CD4-positive, alpha-beta T cell (primary cell): ENCODE data around the gene TCP11. TPM values are rescaled to one million over a fixed set of nuclear protein-coding genes. Genes with fewer than 3 reads are reported as not detected.

Source experiments
- ATAC-seq: fragments of 200-7000 bp; cut with Tn5 transposase; one replicate; pipeline ENCODE4 v1.10.0; 2022; ENCODE audit warnings: mild to moderate bottlenecking; ENCODE audit not compliant: poor library complexity
- CTCF ChIA-PET: fragments of 350-600 bp; sonication (Branson Sonifier 250); formaldehyde crosslinking; loops from one replicate; lab custom pipeline; 2021; ENCODE audit warnings: antibody characterized with exemption, inconsistent platforms; lab: Charles Lee
- POLR2A ChIA-PET: fragments of 350-600 bp; sonication (Branson Sonifier 250); formaldehyde crosslinking; loops from one replicate; lab custom pipeline; 2021; ENCODE audit warnings: antibody characterized with exemption, inconsistent platforms; lab: Charles Lee
- DNase-seq, 14 experiments: peaks; one replicate each; pipeline ENCODE4 v3.0.0-alpha.2; 2013 to 2020; ENCODE audit warnings: mixed read lengths in 2 of 14
- H3K27ac ChIP-seq, 2 donors: one replicate each; pipeline versions ENCODE4 v1.5.1 to v1.7.0; 2013; ENCODE audit warnings: low read length in 2 of 2, low read depth in 1 of 2, mild to moderate bottlenecking in 1 of 2
- H3K27me3 ChIP-seq, 2 experiments: 1 replicate in 1 of 2; 2 replicates in 1 of 2; pipeline versions ENCODE4 v1.6.1 to v1.7.0; 2013; ENCODE audit warnings: low read length in 2 of 2, control low read depth in 1 of 2, mild to moderate bottlenecking in 1 of 2, moderate library complexity in 1 of 2; ENCODE audit not compliant: insufficient read depth in 2 of 2, control insufficient read depth in 1 of 2
- H3K36me3 ChIP-seq: one replicate; pipeline ENCODE4 v1.6.1; 2013; ENCODE audit warnings: low read length, control low read depth; ENCODE audit not compliant: insufficient read depth
- H3K4me1 ChIP-seq: one replicate; pipeline ENCODE4 v1.6.1; 2013; ENCODE audit warnings: low read length, control low read depth; ENCODE audit not compliant: insufficient read depth
- H3K4me3 ChIP-seq: one replicate; pipeline ENCODE4 v1.5.1; 2013; ENCODE audit warnings: mild to moderate bottlenecking, low read length, moderate library complexity
- H3K9me3 ChIP-seq, 2 experiments: 1 replicate in 1 of 2; 2 replicates in 1 of 2; pipeline versions ENCODE4 v1.6.1 to v1.7.0; 2013; ENCODE audit warnings: low read length in 2 of 2, mild to moderate bottlenecking in 2 of 2, control low read depth in 1 of 2, moderate library complexity in 1 of 2; ENCODE audit not compliant: control insufficient read depth in 1 of 2, insufficient read depth in 1 of 2
- H3K27ac Mint-ChIP-seq: one replicate; pipeline ENCODE4 v1.8.0; 2020; ENCODE audit warnings: mixed read lengths
- H3K27me3 Mint-ChIP-seq: one replicate; pipeline ENCODE4 v1.8.0; 2021; ENCODE audit warnings: mixed read lengths
- H3K36me3 Mint-ChIP-seq: one replicate; pipeline ENCODE4 v1.8.0; 2021; ENCODE audit warnings: low read depth, mixed read lengths
- H3K4me1 Mint-ChIP-seq: one replicate; pipeline ENCODE4 v1.8.0; 2021; ENCODE audit warnings: low read depth, mixed read lengths
- H3K4me3 Mint-ChIP-seq: one replicate; pipeline ENCODE4 v1.8.0; 2020; ENCODE audit warnings: mild to moderate bottlenecking, mixed read lengths
- H3K9me3 Mint-ChIP-seq: one replicate; pipeline ENCODE4 v1.8.0; 2020; ENCODE audit warnings: mixed read lengths
- intact Hi-C, 2 experiments: fragments of 100-400 bp; cut with DNase I in 1 of 2; cut with micrococcal nuclease in 1 of 2; formaldehyde crosslinking; loops; one replicate each; pipeline versions ENCODE4 v1.15.1 to v1.9.0; 2023 to 2025; cut with DNase I, micrococcal nuclease
- total RNA-seq, 174 experiments: library from RNA in 2 of 174; stranded (reverse) in 2 of 174; gene quantifications; one replicate each; pipeline ENCODE4 v1.2.3 and lab custom pipeline; 2021 to 2026
- TF ChIP-seq, protein P1 (sequence below): fragments of 200-600 bp; IDR thresholded peaks from one replicate; pipeline ENCODE4 v1.8.0; 2022; ENCODE audit warnings: antibody characterized with exemption, mild to moderate bottlenecking

TCP11 gene
- total RNA-seq, 2 experiments from 2014 or later: not detected

DNA sequence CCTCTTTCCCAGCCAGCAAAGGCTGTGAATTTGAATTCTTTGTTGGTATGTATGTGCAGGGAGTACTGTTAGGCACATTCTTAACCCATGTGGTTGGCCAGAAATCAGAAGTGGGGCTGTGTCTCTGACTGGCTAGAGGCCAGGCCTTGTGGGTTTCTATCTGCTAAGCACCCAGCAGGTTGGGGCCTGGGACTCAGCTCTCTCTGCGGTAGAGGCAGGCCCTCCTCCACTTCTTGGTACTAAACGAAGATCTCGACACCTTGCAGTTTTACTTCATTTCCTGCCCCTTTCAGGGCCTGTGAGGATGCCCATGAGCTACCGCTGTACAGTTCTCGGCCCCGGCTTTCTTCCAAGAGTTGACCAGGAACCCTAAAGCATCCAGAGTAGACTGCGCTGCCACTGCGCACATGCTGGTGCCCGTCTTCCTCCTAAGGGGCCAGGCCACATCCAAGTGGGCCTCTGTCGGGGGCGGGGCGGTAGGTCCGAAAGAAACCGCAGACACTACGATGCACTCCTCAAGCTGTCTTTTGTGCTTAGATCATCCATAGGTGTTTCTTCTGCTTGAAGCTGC lies 51.1 kb downstream of the TCP11 start:
- peaks cover 38% of the 10 kb centered on the region for H3K36me3 Mint-ChIP-seq
- ATAC-seq: no peak
- ChIA-PET CTCF (interaction anchor here (0.6 kb wide), 1 partner anchor 885 kb away, joined by 3 read pairs; no protein-coding TSS in a partner anchor), POLR2A (no interaction called here)
- no peaks in the 10 kb centered on the region for H3K4me1 ChIP-seq
- no peak overlapping the region for H3K4me3 ChIP-seq
- H3K36me3 ChIP-seq: peaks cover 26% of the 10 kb centered on the region
- no peaks in the 10 kb centered on the region for H3K27me3 Mint-ChIP-seq
- H3K9me3 Mint-ChIP-seq: no peaks in the 10 kb centered on the region
- no peaks in the 10 kb centered on the region for H3K4me1 Mint-ChIP-seq
- H3K27ac Mint-ChIP-seq: no peak overlapping the region
- intact Hi-C loops: no loop called here
- H3K27me3 ChIP-seq: no peaks in the 10 kb centered on the region
- no peak overlapping the region for H3K27ac ChIP-seq
- no peak overlapping the region for H3K4me3 Mint-ChIP-seq
- TF ChIP-seq, protein P1, sequence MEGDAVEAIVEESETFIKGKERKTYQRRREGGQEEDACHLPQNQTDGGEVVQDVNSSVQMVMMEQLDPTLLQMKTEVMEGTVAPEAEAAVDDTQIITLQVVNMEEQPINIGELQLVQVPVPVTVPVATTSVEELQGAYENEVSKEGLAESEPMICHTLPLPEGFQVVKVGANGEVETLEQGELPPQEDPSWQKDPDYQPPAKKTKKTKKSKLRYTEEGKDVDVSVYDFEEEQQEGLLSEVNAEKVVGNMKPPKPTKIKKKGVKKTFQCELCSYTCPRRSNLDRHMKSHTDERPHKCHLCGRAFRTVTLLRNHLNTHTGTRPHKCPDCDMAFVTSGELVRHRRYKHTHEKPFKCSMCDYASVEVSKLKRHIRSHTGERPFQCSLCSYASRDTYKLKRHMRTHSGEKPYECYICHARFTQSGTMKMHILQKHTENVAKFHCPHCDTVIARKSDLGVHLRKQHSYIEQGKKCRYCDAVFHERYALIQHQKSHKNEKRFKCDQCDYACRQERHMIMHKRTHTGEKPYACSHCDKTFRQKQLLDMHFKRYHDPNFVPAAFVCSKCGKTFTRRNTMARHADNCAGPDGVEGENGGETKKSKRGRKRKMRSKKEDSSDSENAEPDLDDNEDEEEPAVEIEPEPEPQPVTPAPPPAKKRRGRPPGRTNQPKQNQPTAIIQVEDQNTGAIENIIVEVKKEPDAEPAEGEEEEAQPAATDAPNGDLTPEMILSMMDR: no peak
- no peak for DNase-seq
- no peaks in the 10 kb centered on the region for H3K9me3 ChIP-seq

DNA sequence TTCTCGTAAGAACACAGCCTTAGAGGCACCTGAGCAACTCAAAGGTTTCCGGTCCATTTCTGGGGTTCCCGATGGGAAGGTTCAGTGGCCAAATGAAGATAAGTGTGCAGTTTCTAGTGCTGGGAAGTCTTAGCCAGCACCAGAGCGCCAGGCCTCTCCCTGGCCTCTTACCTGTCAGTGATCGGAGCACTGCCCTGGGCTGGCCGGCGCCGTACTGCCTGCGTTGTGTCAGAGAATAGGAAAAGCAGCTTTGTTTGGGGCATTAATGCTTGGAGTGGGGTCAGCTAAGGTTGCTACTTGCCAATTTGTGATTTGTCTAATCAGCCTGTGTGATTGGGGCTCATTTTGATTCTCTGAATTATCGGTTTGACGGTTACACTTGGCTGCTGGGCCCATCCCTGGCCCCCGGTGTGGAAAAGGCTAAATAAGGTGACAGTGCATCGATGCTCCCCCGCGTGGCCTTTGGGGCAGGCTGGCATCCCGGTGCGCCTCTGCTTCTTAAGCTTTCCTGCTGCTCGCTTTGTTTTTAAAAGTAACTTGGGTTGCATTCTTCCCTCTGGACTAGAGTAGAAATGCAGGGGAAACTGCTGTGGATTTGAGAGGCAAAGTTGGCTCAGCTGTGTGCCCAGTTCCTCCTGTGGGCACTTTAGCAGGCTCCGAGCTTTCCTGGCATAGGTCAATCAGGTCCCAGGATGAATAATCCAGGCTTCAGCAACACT lies 51.8 kb downstream of the TCP11 start:
- intact Hi-C loops: no loop called here
- H3K9me3 Mint-ChIP-seq: no peaks in the 10 kb centered on the region
- ChIA-PET POLR2A (no interaction called here), CTCF (no interaction called here)
- H3K36me3 Mint-ChIP-seq: peaks cover 43% of the 10 kb centered on the region
- no peak overlapping the region for H3K4me3 Mint-ChIP-seq
- H3K27ac Mint-ChIP-seq: no peak overlapping the region
- Histone ChIP-seq H3K9me3 (no peaks in the 10 kb centered on the region), H3K4me1 (no peaks in the 10 kb centered on the region), H3K4me3 (no peak overlapping the region), H3K27me3 (no peaks in the 10 kb centered on the region), H3K27ac (no peak overlapping the region), H3K36me3 (peaks cover 32% of the 10 kb centered on the region)
- DNase-seq (no peak), ATAC-seq (no peak)
- H3K4me1 Mint-ChIP-seq: no peaks in the 10 kb centered on the region
- no peaks in the 10 kb centered on the region for H3K27me3 Mint-ChIP-seq
- TF ChIP-seq, protein P1: no peak

DNA sequence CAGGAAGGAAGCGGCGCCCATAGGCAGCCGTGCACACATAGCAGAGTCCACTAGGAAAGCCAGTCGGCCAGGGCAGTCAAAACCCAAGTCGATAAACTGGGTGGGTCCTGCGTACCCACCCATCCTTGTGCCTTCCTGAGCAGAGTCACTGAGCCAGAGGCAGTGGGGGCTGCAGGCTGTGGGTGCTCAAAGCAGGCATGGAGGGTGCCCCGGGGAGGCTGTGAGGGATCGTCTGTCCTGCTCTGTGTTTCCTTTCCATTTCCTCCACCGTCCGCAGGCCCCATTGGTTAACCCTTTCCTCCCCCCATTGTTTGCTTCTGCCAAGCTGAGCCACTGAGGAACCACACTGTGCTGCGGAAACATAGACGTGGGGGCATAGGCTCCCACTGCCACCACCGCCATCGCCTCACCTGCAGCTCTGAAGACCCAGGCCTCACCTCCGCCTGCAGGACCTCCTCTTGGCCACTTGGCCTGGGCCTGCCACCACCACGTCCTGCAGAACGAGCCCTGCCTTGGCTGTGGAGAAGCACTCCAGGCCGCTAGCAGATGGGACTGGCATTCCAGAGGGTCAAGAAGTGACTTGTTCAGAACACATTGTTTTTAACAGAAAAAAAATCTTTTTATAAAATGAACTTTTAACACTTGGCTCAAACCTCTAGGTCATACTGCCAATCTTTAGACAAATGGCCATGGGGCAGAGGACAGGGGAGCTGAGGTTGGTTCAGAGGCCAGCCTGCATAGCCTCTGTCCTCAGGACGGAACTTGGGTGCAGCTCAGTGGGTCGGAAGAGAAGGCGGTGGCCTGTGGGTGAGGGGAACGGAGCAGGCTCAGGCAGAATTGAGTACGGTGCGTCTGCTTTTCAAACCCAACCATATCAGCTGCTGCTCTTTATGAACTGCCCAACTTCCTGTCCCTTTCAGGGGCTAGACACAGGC lies 52.6 kb downstream of the TCP11 start:
- H3K4me1 Mint-ChIP-seq: no peaks in the 10 kb centered on the region
- POLR2A ChIA-PET: no interaction called here
- Histone ChIP-seq H3K27ac (no peak overlapping the region), H3K4me1 (no peaks in the 10 kb centered on the region), H3K27me3 (no peaks in the 10 kb centered on the region), H3K36me3 (peaks cover 32% of the 10 kb centered on the region), H3K9me3 (no peaks in the 10 kb centered on the region), H3K4me3 (no peak overlapping the region)
- CTCF ChIA-PET: no interaction called here
- no peak overlapping the region for H3K4me3 Mint-ChIP-seq
- TF ChIP-seq, protein P1: no peak
- peaks cover 48% of the 10 kb centered on the region for H3K36me3 Mint-ChIP-seq
- no peaks in the 10 kb centered on the region for H3K27me3 Mint-ChIP-seq
- H3K27ac Mint-ChIP-seq: no peak overlapping the region
- intact Hi-C loops: no loop called here
- H3K9me3 Mint-ChIP-seq: no peaks in the 10 kb centered on the region
- DNase-seq (no peak), ATAC-seq (no peak)
